ENCODE data around the gene KIF7. TPM values are rescaled to one million over a fixed set of nuclear protein-coding genes. Genes with fewer than 3 reads are reported as not detected.

KIF7 gene
- total RNA-seq, 1 experiment from 2014 or later, result 20.4 TPM

GRCh38 chr15:89653578-89653977, 1.7 kb downstream of the KIF7 start:
- Mint-ChIP-seq H3K27ac (no peak overlapping the region), H3K27me3 (ENCODE audit: low read depth) (peaks cover 14% of the 10 kb centered on the region), H3K4me3 (no peak overlapping the region; the same call in 1 of the 2 replicates), H3K36me3 (peaks cover 7% of the 10 kb centered on the region; the same call in 1 of the 2 replicates), H3K9me3 (no peaks in the 10 kb centered on the region), H3K4me1 (peaks cover 10% of the 10 kb centered on the region)
- TF ChIP-seq ATF1 (CRISPR knock-in tag; IDR thresholded peaks at IDR 0.05), result no peak
- TF ChIP-seq IRF2 (CRISPR knock-in tag; IDR thresholded peaks at IDR 0.05; ENCODE audit: borderline replicate concordance, low read depth), result no peak
- TF ChIP-seq E2F4 (CRISPR knock-in tag; IDR thresholded peaks at IDR 0.05; ENCODE audit: borderline replicate concordance, low read depth), result no peak
- no peak for TF ChIP-seq ATF2 (CRISPR knock-in tag; IDR thresholded peaks at IDR 0.05; ENCODE audit: borderline replicate concordance, low read depth)
- TF ChIP-seq TCF7 (CRISPR knock-in tag; IDR thresholded peaks at IDR 0.05; ENCODE audit: low read depth), result no peak
- TF ChIP-seq CTCF (IDR thresholded peaks at IDR 0.05), result no peak
- no peak for TF ChIP-seq CBFB (CRISPR knock-in tag; IDR thresholded peaks at IDR 0.05; ENCODE audit: low read depth)
- TF ChIP-seq ZNF317 (CRISPR knock-in tag; IDR thresholded peaks at IDR 0.05; ENCODE audit: borderline replicate concordance, low read depth), result no peak
- no peak for TF ChIP-seq USF2 (CRISPR knock-in tag; IDR thresholded peaks at IDR 0.05)
- TF ChIP-seq SMAD4 (CRISPR knock-in tag; IDR thresholded peaks at IDR 0.05), result no peak
- no peak for TF ChIP-seq FOXP4 (CRISPR knock-in tag; IDR thresholded peaks at IDR 0.05)
- no peak for TF ChIP-seq ZNF512 (CRISPR knock-in tag; IDR thresholded peaks at IDR 0.05; ENCODE audit: borderline replicate concordance)
- TF ChIP-seq NFE2L1 (CRISPR knock-in tag; IDR thresholded peaks at IDR 0.05), result no peak
- no peak for TF ChIP-seq ERG (CRISPR knock-in tag; IDR thresholded peaks at IDR 0.05)
- no peak for TF ChIP-seq AR (CRISPR knock-in tag; IDR thresholded peaks at IDR 0.05)
- TF ChIP-seq USF1 (CRISPR knock-in tag; IDR thresholded peaks at IDR 0.05), result no peak
- TF ChIP-seq ATF6 (CRISPR knock-in tag; IDR thresholded peaks at IDR 0.05), result no peak
- no peak for TF ChIP-seq EMX1 (CRISPR knock-in tag; IDR thresholded peaks at IDR 0.05)
- TF ChIP-seq SMAD3 (CRISPR knock-in tag; IDR thresholded peaks at IDR 0.05; ENCODE audit: borderline replicate concordance), result no peak
- TF ChIP-seq ZNF138 (CRISPR knock-in tag; conservative IDR thresholded peaks at IDR 0.05), result no peak
- POLR2A ChIA-PET, result no interaction called here
- ATAC-seq (no peak), DNase-seq (ENCODE audit: low spot score) (no peak)
- CTCF ChIA-PET, result interaction anchor here (1.1 kb wide), 1 partner anchor 86 kb away, joined by 3 read pairs; no protein-coding TSS in a partner anchor

Data from WTC11 (cell line).